Activated naive CD4-positive, alpha-beta T cell treated with anti-CD3 and anti-CD28 coated beads, Interleukin-2, amount 50 U/mL, for 16 hours (primary cell): ENCODE data around the gene DNAJC8.

Source experiments
- DNase-seq: peaks from one replicate; pipeline ENCODE4 v3.0.0-alpha.2; 2020

The DNAJC8 gene

GRCh38 chr1:28199328-28200233 lies 33.2 kb downstream of the DNAJC8 start:
- DNase-seq: peak; percentile 32

- no peak for DNase-seq
Observed at GRCh38 chr1:28197682-28198415, 35.0 kb downstream of the DNAJC8 start.

GRCh38 chr1:28196330-28196729 lies 36.5 kb downstream of the DNAJC8 start:
- DNase-seq: no peak

- DNase-seq: no peak
Observed at GRCh38 chr1:28195780-28196179, 37.0 kb downstream of the DNAJC8 start.

GRCh38 chr1:28194326-28195035 lies 38.3 kb downstream of the DNAJC8 start:
- DNase-seq: no peak

- DNase-seq: no peak
Observed at GRCh38 chr1:28193701-28194161, 39.1 kb downstream of the DNAJC8 start.

- DNase-seq: no peak
Observed at GRCh38 chr1:28190996-28191645, 41.7 kb downstream of the DNAJC8 start.

GRCh38 chr1:28190337-28190979 lies 42.4 kb downstream of the DNAJC8 start:
- no peak for DNase-seq

GRCh38 chr1:28185071-28185470 lies 47.8 kb downstream of the DNAJC8 start:
- DNase-seq: no peak

- DNase-seq: no peak
Observed at GRCh38 chr1:28180306-28181305, 52.2 kb downstream of the DNAJC8 start.

- DNase-seq: no peak
Observed at GRCh38 chr1:28178690-28179485, 53.9 kb downstream of the DNAJC8 start.

- DNase-seq: no peak
Observed at GRCh38 chr1:28176492-28177470, 56.0 kb downstream of the DNAJC8 start, which contains the start of gene PTAFR. Gene PTAFR (minus strand): TSS chr1:28176690. CDS start chr1:28151021, 25,669 bp downstream.

GRCh38 chr1:28175955-28176485 lies 56.8 kb downstream of the DNAJC8 start:
- DNase-seq: no peak

GRCh38 chr1:28173980-28174297 lies 58.9 kb downstream of the DNAJC8 start:
- no peak for DNase-seq

GRCh38 chr1:28173151-28173979 lies 59.5 kb downstream of the DNAJC8 start:
- DNase-seq: no peak

- no peak for DNase-seq
Observed at GRCh38 chr1:28172713-28173150, 60.1 kb downstream of the DNAJC8 start.

GRCh38 chr1:28171246-28171645 lies 61.6 kb downstream of the DNAJC8 start:
- no peak for DNase-seq
